GM21390 (cell line): ENCODE data around the gene PKD2L1.

Source experiments
- ATAC-seq: cut with Tn5 transposase; IDR thresholded peaks from one replicate; pipeline ENCODE4 v1.9.1; 2021; ENCODE audit not compliant: unreplicated experiment

The PKD2L1 gene

DNA sequence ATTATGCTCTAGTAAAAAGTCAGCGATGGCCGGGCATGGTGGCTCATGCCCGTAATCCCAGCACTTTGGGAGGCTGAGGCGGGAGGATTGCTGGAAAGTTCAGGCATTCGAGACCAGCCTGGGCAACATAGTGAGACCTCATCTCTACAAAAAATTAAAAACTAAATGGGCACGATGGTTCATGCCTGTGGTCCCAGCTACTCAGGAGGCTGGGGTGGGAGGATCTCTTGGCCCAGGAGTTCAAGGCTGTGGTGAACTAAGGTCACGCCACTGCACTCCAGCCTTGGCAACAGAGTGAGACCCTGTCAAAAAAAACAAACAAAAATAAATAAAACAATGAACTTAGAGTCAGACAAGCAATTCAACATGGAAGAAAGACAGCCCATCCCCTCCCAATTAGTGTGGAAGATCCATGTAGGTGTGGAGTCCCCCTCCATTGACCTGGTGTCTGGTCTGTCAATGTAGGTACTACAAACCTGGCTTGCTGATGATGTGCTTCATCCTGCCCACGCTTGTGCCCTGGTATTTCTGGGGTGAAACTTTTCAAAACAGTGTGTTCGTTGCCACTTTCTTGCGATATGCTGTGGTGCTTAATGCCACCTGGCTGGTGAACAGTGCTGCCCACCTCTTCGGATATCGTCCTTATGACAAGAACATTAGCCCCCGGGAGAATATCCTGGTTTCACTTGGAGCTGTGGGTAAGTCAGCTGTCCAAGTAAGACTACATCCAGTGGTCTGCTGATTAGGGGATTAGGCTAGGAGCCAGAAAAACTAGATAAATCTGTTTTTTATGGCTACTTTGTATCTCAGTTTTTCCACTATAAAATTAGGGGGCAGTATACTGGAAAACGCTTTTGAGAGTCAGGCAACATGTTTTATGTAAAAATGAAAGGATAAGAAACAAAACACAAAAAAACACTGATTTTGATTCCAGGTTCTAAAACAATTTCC is 26.3 kb upstream of the PKD2L1 start:
- ATAC-seq: no peak

GRCh38 chr10:100355086-100355485 is 25.1 kb upstream of the PKD2L1 start:
- no peak for ATAC-seq

- no peak for ATAC-seq
These were observed 23.9 kb upstream of the PKD2L1 start for GRCh38 chr10:100353770-100354485.

DNA sequence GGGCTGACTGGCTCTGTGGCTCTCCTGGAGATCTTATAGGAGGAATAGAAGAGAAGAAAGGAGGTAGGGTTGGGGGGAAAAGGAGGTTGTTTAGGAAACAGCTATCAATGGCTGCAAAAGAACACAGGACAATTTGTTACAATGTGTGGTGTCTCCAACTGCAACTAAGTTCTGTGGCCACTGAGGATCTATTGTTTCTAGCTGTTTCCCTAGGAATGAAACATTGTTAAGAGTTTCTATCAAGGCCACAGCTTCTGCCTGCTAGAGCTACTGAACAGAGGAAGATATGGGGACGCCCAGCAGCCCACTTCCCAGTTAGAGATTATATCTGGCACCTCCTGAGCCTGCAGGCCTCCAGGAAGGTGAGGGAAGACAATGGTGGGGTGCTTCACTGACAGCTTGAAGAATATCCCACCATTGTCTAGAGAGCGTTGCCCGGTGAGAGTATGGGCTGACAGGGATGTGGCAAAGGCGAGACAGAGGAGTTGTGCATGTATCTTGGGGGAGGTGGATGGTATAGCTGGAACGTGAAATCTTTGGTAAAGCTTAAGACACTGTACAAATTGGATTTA is 21.0 kb upstream of the PKD2L1 start:
- no peak for ATAC-seq

GRCh38 chr10:100349672-100350071 is 19.6 kb upstream of the PKD2L1 start:
- ATAC-seq: no peak

DNA sequence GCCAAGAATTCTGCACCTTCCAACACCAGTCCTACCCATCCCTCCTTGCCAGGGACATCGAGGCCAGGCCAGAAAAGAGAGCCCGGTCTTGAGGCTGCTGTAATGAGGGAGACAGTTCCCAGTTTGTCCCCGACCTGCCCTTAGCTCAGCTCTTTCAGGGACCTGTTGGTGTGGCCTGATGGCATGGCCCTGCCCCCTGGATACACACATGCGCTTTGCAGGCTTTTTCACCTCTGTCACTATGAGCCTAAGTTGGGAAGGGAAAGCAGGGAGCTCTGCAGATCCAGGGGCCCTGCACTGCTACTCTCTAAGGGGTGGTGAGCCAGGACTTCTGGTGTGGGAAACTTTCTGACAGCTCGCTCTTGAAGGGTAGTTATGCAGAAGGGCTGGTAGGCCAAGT is 19.1 kb upstream of the PKD2L1 start:
- no peak for ATAC-seq

GRCh38 chr10:100348389-100348927 is 18.4 kb upstream of the PKD2L1 start:
- no peak for ATAC-seq

GRCh38 chr10:100347568-100348195 is 17.7 kb upstream of the PKD2L1 start:
- peak; percentile 2 for ATAC-seq

DNA sequence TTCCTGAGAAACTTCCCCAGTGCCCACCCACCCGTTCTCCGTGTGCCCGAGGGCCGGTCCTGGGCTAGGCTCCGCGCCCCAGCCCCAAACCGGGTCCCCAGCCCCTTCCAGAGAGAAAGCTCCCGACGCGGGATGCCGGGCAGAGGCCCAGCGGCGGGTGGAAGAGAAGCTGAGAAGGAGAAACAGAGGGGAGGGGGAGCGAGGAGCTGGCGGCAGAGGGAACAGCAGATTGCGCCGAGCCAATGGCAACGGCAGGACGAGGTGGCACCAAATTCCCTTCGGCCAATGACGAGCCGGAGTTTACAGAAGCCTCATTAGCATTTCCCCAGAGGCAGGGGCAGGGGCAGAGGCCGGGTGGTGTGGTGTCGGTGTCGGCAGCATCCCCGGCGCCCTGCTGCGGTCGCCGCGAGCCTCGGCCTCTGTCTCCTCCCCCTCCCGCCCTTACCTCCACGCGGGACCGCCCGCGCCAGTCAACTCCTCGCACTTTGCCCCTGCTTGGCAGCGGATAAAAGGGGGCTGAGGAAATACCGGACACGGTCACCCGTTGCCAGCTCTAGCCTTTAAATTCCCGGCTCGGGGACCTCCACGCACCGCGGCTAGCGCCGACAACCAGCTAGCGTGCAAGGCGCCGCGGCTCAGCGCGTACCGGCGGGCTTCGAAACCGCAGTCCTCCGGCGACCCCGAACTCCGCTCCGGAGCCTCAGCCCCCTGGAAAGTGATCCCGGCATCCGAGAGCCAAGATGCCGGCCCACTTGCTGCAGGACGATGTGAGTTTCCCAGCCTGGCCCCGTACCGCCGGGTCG is 16.9 kb upstream of the PKD2L1 start, which contains the start of gene SCD:
SCD (plus strand) TSS at position 469 of the 803 bp plus-strand sequence; CDS start at position 741, 272 bp downstream.
- peak; percentile 86 for ATAC-seq

DNA sequence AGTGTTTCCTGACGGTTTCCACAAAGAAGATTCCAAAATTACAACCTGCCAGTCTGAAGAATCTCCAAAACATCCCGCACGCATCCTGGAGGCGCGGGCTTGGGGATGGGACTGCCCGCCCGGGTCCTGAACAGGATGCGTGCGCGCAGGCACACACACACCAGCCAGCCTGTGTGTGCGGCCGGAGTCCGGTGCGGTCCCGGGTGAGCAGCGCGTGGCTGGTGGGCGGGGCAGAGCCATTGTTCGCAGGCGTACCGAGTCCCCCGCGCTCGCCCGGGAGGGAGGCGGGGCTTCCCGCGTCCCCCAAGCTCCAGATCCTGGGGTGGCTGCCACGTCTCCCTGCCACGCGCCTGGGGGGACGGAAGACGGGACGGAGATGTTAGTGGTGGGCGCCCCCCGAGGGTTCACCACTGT is 16.3 kb upstream of the PKD2L1 start:
- peak; percentile 50 for ATAC-seq

- ATAC-seq: no peak
These were observed 15.7 kb upstream of the PKD2L1 start for GRCh38 chr10:100345570-100346330.

DNA sequence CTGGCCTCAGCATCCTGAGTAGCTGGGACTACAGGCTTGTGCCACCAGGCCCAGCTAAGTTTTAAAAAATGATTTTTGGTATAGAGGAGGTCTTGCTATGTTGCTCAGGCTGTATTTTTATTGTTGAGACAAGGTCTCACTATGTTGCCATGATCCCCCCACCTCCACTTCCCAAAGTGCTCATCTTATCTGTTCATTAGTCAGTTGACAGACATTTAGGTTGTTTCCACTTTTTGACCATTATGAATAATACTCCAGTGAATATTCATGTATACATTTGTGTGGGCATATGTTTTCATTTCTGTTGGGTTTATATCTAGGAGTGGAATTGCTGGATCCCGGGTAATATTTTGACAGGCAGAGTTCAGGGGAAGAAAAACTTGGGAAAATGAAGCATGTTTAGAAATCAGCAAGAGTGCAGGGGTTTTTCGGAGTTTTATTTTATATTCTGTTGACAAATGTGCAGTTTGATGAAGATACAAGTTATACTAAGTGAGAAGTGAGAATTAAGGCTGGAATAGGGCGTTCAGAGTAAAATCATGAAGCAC is 14.3 kb upstream of the PKD2L1 start:
- ATAC-seq: no peak

DNA sequence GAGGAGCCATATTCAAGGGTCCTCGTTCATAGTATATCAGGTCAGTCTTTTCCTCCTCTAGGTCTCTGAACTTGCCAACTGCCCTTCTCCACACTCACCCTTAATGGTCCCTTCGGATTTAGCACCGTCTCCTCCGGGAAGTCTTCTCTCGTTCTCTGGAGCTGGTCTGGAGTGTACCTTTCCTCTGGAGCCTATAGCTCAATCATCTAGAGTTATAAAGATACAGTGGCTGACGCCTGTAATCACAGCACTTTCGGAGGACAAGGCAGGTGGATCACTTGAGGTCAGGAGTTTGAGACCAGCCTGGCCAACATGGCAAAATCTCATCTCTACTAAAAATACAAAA is 12.6 kb upstream of the PKD2L1 start:
- no peak for ATAC-seq

- no peak for ATAC-seq
These were observed 12.1 kb upstream of the PKD2L1 start for GRCh38 chr10:100341953-100342626.

GRCh38 chr10:100340948-100341847 is 11.2 kb upstream of the PKD2L1 start:
- no peak for ATAC-seq

DNA sequence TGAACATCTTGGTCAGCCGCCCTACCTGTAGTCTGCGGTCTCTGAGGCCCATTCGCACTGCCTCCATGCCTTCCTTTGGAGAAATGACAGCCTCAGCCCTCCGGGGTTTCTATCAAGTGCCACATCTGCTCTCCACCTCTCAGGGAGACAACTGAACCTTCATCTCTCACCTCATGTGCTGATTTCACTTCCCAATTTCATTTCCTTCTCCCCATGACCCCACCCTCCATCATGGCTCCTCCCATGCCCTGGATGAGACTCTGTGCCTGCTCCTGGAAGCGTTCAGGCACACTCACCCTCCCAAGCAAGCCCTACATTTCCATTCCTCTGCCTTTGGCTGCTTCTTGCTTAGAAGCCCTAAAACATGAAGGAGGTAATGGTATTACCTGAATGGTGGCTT is 9.2 kb upstream of the PKD2L1 start:
- ATAC-seq: peak; percentile 66

GRCh38 chr10:100338434-100339036 is 8.5 kb upstream of the PKD2L1 start:
- no peak for ATAC-seq
